NT2/D1 (cell line): ENCODE measurements around the gene MYBL2.

Experiments
- DNase-seq: peaks from one replicate; pipeline ENCODE4 v3.0.0-alpha.2; 2011; ENCODE audit warnings: low read depth, low spot score
- H3K27me3 ChIP-seq: 2 replicates; pipeline ENCODE4 v1.6.0; 2011; ENCODE audit warnings: mild to moderate bottlenecking; ENCODE audit not compliant: insufficient read length, insufficient read depth
- H3K36me3 ChIP-seq: 2 replicates; pipeline ENCODE4 v1.6.1; 2011; ENCODE audit warnings: mild to moderate bottlenecking, low read length, mixed read lengths; ENCODE audit not compliant: insufficient read depth, insufficient read length
- H3K4me1 ChIP-seq: 2 replicates; pipeline ENCODE4 v1.5.1; 2011; ENCODE audit not compliant: insufficient read depth, insufficient read length
- H3K4me3 ChIP-seq: 2 replicates; pipeline ENCODE4 v1.5.1; 2011; ENCODE audit warnings: low read depth; ENCODE audit not compliant: insufficient read length
- H3K9ac ChIP-seq: 2 replicates; pipeline ENCODE4 v1.6.0; 2011; ENCODE audit warnings: low read depth; ENCODE audit not compliant: insufficient read length
- H3K9me3 ChIP-seq: 2 replicates; pipeline ENCODE4 v1.5.1; 2011; ENCODE audit warnings: mild to moderate bottlenecking, low read length; ENCODE audit not compliant: insufficient read depth
- SUZ12 ChIP-seq: IDR thresholded peaks from 2 replicates; pipeline ENCODE4 v1.6.1; 2011; ENCODE audit not compliant: insufficient read length, insufficient read depth; ENCODE audit errors: extremely low read depth
- YY1 ChIP-seq: IDR thresholded peaks from 2 replicates; pipeline ENCODE4 v1.6.1; 2011; ENCODE audit not compliant: insufficient read length, insufficient read depth
- ZNF274 ChIP-seq: IDR thresholded peaks from 2 replicates; pipeline ENCODE4 v1.6.1; 2011; ENCODE audit warnings: mild to moderate bottlenecking, low read depth, low read length

The MYBL2 gene

DNA sequence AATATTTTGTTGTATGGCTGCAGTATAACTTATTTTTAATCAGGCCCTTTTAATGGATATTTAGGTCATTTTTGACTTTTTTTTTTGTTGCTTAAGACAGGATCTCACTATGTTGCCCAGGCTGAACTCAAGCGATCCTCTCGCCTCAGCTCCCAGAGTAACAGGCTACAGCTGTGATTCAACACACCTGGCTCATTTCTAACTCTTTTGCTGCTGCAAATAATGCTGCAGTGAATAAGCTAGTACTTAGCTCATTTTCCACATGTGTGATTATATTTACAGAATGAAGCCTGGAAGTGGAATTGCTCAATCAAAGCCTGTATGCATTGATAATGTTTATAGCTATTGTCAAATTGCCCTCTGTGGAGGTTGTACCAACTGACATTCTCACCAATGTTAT is 58.8 kb downstream of the MYBL2 start:
- no peaks in the 10 kb centered on the region for H3K36me3 ChIP-seq
- H3K27me3 ChIP-seq: no peaks in the 10 kb centered on the region
- TF ChIP-seq YY1 (no peak), SUZ12 (no peak), ZNF274 (no peak)
- no peak overlapping the region for H3K9ac ChIP-seq
- peaks cover 7% of the 10 kb centered on the region; the same call in 1 of the 2 replicates for H3K9me3 ChIP-seq
- no peak overlapping the region for H3K4me3 ChIP-seq
- no peak for DNase-seq
- H3K4me1 ChIP-seq: peaks cover 11% of the 10 kb centered on the region

DNA sequence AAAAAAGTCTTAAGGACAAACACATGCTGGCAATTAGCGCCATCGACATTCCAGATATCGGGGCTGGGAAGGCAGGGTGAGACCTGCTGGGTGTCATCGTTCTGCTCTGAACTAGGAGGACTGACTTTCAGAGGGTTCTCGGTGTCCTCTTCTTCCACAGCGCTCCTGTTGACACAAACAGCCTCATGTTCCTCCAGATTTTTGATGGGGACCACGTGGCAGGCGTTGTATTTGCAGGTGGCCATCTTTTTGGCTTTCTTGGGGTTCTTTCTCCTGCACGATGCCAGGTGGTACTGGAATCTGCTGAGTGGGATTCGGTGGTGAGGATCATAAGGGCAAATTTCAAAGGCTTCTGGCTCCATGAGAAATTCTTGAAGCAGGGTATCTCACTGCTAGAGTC is 59.4 kb downstream of the MYBL2 start:
- Histone ChIP-seq H3K4me3 (no peak overlapping the region), H3K9ac (no peak overlapping the region), H3K4me1 (peaks cover 5% of the 10 kb centered on the region), H3K36me3 (no peaks in the 10 kb centered on the region), H3K9me3 (peaks cover 7% of the 10 kb centered on the region; the same call in 1 of the 2 replicates), H3K27me3 (no peaks in the 10 kb centered on the region)
- DNase-seq: no peak
- TF ChIP-seq ZNF274: no peak
- no peak for TF ChIP-seq SUZ12
- TF ChIP-seq YY1: no peak

DNA sequence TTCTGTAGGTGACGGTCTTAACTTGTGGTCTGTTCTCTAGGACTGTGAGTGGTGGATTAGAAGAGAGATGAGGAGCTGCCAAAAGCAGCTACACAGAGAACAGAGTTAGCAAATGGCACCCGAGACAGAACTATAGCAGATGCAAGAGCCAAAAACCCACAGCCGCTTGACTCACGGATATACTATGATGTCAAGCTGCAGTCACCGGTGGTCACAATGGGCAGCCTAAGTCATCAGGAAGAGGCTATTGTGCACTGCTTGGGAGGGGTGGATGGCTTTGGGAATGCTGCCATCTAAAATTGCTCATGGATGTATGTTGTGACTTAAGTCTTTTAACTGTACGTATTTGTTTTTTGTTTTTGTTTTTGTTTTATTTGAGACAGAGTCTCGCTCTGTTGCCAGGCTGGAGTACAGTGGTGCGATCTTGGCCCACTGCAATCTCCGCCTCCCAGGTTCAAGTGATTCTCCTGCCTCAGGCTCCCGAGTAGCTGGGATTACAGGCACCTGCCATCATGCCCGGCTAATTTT is 60.0 kb downstream of the MYBL2 start, which contains the start of gene GTSF1L:
GTSF1L (minus strand) TSS at position 192 of the 528 bp plus-strand sequence. CDS start 308 bp downstream, outside the sequence.
- Histone ChIP-seq H3K27me3 (no peaks in the 10 kb centered on the region), H3K4me1 (peaks cover under 1% of the 10 kb centered on the region), H3K36me3 (no peaks in the 10 kb centered on the region), H3K9ac (no peak within 1 kb of the TSS), H3K9me3 (peaks cover 7% of the 10 kb centered on the region; the same call in 1 of the 2 replicates), H3K4me3 (no peak within 1 kb of the TSS)
- no peak for DNase-seq
- no peak for TF ChIP-seq SUZ12
- TF ChIP-seq YY1: no peak
- TF ChIP-seq ZNF274: no peak

DNA sequence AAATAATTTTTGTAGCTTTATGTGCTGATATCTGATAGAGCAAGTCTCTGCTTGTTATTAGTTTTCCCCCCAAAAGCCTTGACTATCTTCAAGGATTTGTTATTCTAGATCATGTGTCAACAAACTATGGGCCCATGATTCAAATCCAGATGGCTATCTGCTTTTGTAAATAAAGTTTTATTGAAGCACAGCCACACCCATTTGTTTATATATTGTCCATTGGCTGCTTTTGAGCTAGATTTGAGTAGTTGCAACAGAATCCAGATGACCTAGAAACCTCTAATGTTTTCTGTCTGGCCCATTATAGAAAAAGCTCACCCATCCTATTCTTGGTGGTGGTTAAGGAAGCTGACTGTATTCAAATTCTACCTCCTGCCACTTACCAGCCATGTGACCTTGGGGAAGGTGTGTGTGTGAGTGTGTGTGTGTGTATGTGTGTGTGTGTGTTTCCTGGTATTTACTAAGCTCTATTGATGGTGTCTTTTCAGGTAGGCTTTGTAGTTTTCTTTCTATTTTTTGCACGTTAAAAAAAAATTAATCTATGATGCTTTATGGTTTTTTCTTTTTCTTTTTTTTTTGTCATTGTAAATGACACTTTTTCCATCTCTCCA is 61.2 kb downstream of the MYBL2 start:
- H3K9me3 ChIP-seq: peaks cover 7% of the 10 kb centered on the region; the same call in 1 of the 2 replicates
- H3K27me3 ChIP-seq: no peaks in the 10 kb centered on the region
- no peak overlapping the region for H3K9ac ChIP-seq
- TF ChIP-seq YY1 (no peak), ZNF274 (no peak)
- no peaks in the 10 kb centered on the region for H3K36me3 ChIP-seq
- H3K4me3 ChIP-seq: no peak overlapping the region
- H3K4me1 ChIP-seq: no peaks in the 10 kb centered on the region
- DNase-seq: no peak

DNA sequence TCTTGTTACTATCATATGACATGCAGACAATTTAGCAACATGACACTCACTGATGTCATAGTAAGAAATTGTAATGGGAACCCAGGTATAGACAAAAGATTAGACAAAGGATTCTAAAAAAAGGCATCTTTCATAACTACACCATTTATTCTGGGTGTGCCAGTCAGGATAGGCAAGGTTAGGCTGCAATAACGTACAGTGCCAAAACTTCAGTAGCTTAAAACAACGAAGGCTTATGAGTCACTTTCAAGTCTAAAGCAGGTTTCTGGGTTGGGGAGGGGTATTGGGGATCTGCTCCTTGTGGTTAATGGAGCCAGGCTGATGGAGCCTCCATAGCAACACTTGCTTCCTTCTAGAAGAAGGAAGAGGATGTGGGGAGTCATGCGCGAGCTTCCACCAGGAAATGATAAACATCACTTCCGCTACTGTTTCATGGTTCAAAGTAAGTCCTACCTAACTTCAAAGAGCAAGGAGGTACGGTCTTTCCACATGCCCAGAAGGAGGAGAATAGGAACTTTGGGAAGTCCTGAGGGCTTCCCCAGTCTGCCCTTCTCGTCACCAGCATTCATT is 61.9 kb downstream of the MYBL2 start:
- no peak for DNase-seq
- Histone ChIP-seq H3K4me3 (no peak overlapping the region), H3K27me3 (no peaks in the 10 kb centered on the region), H3K4me1 (no peaks in the 10 kb centered on the region), H3K9me3 (peaks cover 7% of the 10 kb centered on the region; the same call in 1 of the 2 replicates), H3K9ac (no peak overlapping the region), H3K36me3 (no peaks in the 10 kb centered on the region)
- TF ChIP-seq SUZ12 (no peak), YY1 (no peak), ZNF274 (no peak)

DNA sequence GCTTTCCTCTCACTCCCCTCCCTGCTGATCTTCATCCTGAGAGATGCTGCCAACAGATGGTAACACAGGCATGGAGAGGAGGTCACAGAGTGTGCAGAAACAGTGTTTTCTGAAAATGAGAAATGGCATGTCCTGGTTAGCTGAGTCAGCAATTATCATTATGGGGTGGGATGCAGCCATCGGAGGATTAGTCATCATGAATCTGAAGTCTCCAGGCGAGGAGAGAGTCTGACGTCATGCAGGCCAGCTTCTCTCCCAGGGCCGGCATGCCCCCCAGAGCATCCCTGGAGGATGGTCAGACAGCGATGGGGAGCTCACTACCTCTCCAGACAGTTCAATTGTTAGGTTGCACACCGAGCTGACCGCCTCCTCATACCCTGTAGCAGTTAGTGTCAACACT is 64.6 kb downstream of the MYBL2 start:
- H3K9ac ChIP-seq: no peak overlapping the region
- no peak overlapping the region for H3K4me3 ChIP-seq
- no peak for DNase-seq
- TF ChIP-seq SUZ12: no peak
- TF ChIP-seq YY1: no peak
- no peak for TF ChIP-seq ZNF274
- H3K4me1 ChIP-seq: no peaks in the 10 kb centered on the region
- H3K36me3 ChIP-seq: no peaks in the 10 kb centered on the region
- no peaks in the 10 kb centered on the region for H3K27me3 ChIP-seq
- peaks cover 7% of the 10 kb centered on the region; the same call in 1 of the 2 replicates for H3K9me3 ChIP-seq

DNA sequence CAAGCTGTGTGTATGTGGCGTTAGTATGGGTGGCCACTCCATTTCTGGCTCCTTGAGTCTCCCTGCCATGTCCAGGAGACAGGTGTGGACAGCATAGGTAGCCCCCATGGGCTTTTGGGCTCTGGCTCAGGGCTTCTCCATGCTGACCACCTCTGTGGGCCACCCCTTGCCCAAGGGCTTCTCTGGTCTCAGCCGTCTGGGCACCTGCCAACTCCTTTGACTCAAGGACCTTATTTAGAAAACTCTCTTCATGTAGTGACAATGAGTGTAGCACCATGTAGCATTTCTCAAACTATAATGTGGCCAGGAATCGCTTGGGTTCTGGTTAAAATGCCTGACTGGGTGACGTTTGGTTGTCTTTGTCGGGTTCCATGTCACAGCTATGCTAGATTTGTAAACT is 65.0 kb downstream of the MYBL2 start:
- no peak for TF ChIP-seq ZNF274
- no peak for TF ChIP-seq YY1
- no peak for TF ChIP-seq SUZ12
- no peaks in the 10 kb centered on the region for H3K36me3 ChIP-seq
- no peaks in the 10 kb centered on the region for H3K27me3 ChIP-seq
- H3K9me3 ChIP-seq: peaks cover 7% of the 10 kb centered on the region; the same call in 1 of the 2 replicates
- H3K4me1 ChIP-seq: no peaks in the 10 kb centered on the region
- no peak overlapping the region for H3K9ac ChIP-seq
- H3K4me3 ChIP-seq: no peak overlapping the region
- no peak for DNase-seq
